Measurements from ENCODE around the gene HOXB4.

HOXB4 gene

DNA sequence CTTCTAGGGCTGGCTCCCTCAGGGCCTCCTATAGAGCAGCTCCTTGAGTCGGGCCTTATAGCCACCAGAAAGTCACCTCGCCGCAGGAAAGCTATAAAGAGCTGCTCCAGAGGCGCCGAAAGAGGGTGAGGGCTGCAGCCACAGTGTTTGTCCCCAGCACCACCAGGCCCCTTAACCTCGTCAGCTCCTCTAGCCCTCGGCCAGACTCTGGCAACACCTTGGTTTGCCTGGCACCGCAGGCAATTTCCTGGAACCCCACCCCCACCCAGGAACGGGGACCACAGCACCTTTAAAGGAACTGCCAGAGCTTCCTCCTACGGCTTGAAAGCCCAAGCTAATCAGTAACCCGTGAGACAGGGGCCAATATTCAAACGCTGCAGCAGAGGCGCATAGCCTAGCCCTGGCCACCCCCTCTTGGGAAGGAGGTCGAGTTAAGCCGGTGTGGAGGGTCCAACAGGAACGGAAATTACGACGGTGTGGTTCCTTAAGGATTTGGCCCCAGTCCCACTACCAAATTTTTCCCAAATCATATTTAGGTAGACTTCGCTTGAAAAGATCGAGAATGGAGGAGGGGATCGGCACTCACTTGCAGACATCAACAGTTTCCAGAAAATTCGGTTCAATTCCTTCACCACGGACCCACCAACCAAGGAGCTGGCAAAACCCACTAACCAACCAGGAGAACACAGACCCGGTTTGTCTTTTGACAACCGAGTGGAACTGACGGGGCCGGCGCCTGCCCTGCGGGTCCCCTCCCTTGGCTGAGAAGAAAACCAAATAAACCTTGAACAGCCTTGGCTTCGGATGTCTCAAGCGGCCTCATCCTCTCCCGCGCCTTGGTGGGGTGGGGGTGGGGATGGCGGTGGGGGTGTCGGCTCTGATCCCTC lies 23.6 kb upstream of the HOXB4 start:
- no peak for DNase-seq (ENCODE audit: low read depth in 1 of 2, low spot score in 1 of 2)

- DNase-seq (ENCODE audit: low read depth in 1 of 2, low spot score in 1 of 2): no peak
Measured at GRCh38 chr17:48601207-48601538, 23.0 kb upstream of the HOXB4 start.

GRCh38 chr17:48600244-48601098 lies 22.3 kb upstream of the HOXB4 start:
- no peak for DNase-seq (ENCODE audit: low read depth in 1 of 2, low spot score in 1 of 2)

DNA sequence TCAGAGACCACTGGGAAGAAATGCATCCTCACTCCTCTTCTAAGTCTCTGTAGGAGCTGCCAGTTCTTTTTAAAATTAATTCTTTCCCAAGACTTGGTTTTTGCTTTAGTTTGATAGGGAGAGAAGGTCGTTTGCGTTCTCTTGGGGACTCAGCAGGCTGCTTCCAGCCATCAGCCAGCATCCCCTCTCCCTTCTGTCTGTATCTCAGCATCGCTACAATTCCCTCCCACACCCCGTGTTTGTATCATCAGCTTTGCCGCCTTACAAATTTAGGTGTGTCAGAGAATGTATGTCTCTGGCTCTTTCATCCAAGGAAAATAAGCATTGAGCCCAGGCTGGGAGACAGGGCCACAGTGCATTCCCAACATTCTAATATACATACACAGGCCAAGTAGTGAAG lies 21.2 kb upstream of the HOXB4 start:
- DNase-seq (ENCODE audit: low read depth in 1 of 2, low spot score in 1 of 2): no peak

- DNase-seq (ENCODE audit: low read depth in 1 of 2, low spot score in 1 of 2): no peak
Measured at GRCh38 chr17:48598736-48599135, 20.6 kb upstream of the HOXB4 start.

GRCh38 chr17:48597778-48598631 lies 19.9 kb upstream of the HOXB4 start:
- DNase-seq (ENCODE audit: low read depth in 1 of 2, low spot score in 1 of 2): no peak

GRCh38 chr17:48597528-48597777 lies 19.3 kb upstream of the HOXB4 start:
- no peak for DNase-seq (ENCODE audit: low read depth in 1 of 2, low spot score in 1 of 2)

DNA sequence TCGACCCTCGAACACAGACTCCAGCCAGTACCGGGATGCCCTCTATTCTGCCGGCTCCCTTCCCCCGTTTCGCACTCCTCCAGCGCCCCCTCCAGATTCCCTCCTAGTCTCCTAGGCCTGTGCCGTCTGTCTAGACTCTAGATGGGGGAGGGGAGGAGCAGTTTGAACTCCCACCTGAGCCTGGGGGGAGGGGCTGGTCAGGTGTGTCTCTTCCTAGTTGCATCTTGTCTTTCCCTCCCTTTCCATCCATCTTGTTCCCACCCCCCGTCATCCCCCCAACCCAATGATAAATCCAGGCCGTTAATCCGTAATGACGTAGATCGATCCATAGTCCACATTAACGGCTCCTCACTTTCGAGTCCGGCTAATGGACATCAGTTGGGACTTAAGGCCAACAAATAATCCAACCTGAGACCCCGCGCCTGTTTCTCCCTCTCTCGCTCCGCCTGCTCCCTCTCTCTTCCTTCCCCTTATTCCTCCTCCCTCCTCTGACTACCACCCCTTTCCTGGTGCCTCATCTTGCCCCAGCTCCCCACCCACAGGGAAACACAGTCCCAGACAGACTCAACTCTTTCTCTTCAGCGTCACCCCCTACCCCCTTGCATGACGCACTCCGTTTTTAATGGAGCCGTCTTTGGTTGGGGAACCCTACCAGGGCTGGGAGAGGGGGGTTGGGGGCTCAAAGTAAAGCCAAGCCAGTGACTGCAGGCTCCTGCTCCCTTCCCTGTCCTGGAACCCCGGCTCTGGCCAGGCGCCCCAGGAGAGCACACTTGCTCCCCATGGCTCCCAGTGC lies 18.8 kb upstream of the HOXB4 start:
- DNase-seq (ENCODE audit: low read depth in 1 of 2, low spot score in 1 of 2): no peak

DNA sequence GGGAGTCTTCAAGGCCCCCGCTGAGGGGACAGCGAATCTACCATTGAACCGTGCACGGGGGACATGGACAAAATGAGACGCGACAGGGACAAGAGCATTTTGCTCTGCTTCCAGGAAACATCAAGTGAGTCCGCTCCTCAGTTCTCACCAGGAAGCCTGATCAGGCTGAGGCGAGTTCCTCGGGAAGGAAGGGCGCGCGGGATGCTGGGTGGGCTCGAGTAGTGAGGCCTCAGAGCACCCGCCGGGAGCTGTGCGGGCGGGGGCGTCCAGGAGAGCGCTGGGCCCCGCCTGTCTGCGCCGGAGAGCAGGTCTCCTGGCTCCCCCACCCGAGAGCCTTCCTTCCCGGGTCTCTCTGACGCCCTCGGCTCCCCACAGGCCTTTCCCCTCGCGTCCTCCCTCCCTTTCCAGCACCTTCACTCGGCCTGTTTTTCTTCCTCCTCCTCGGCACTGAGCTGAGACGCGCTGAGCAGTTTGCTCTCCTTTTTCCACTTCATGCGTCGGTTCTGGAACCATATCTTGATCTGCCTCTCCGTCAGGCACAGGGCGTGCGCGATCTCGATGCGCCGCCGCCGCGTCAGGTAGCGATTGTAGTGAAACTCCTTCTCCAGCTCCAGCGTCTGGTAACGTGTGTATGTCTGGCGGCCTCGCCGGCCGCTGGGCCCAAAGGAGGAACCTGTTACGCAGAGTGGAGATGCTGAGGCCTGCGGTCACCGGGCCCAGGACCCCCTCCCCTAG lies 18.0 kb upstream of the HOXB4 start:
- no peak for DNase-seq (ENCODE audit: low read depth in 1 of 2, low spot score in 1 of 2)

DNA sequence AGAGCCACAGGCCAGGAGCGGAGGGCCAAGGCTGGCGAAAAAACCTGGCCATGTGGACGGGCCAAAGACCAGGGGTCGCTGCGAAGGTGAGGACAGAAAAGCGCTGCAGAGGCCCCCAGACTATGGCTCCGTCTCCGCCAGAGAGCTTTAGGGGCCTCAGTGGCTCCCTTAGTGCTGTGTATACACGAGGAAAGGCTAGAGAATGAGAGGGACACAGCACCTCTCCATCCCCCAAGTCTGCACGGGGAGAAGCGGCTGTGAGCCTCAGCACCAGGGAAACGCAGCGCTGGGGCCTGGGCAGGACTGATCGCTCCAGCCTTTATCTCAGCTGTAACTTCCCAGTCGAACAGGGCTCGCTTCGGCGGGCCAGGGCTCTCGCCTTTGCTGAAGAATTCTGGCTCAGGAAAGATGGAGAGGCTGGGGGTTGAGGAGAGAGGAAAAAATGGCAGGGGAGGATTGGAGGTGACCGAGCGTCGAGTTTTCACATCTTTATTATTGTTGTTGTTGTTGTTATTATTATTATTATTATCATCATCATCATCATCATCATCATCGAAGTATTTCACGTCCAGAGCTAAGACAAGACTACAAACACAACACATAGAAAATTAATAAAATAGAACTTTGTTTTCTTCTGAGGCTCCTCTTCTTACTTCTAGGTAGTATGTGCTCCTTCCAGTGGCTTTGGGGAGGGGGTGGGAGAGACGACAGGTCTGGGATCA lies 17.3 kb upstream of the HOXB4 start:
- no peak for DNase-seq (ENCODE audit: low read depth in 1 of 2, low spot score in 1 of 2)

GRCh38 chr17:48594538-48595277 lies 16.6 kb upstream of the HOXB4 start:
- no peak for DNase-seq (ENCODE audit: low read depth in 1 of 2, low spot score in 1 of 2)

GRCh38 chr17:48593840-48594537 lies 15.8 kb upstream of the HOXB4 start:
- peak; percentile 70 for DNase-seq (ENCODE audit: low read depth in 1 of 2, low spot score in 1 of 2)

DNA sequence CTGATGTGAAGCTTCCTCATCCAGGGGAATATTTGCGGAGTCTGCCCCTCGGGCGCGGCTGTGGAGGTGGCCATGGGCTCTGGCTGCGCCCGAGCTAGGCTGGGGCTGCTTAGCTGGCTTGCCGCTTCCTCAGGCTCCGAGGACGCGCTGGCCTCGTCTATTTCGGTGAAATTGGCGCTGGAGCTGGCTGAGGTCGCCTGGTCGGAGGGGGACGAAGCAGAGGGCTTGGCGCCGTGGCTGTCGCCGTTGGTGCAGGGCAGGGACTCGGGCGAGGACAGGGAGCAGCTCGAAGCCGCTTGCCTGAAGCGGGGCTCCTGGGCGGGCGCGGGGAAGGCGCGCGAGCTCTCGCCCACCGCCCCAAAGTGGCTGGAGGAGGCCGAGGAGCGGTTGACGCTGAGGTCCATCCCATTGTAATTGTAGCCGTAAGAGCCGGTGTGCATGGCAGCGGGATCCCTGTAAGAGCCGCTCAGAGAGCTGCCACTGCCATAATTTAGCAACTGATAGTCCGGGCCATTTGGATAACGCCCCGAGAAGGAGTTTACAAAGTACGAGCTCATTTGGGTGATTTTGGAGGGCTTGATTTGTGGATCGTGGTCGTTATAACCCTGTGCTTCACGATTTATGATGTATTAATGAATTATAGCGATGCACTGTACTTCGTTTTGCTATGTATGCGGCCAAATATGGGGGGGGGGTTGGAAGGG lies 15.1 kb upstream of the HOXB4 start, which contains the start of gene HOXB5:
HOXB5 (minus strand) TSS at position 654 of the 704 bp plus-strand sequence; CDS start at position 557, 97 bp downstream.
- no peak for DNase-seq (ENCODE audit: low read depth in 1 of 2, low spot score in 1 of 2)

GRCh38 chr17:48592577-48592976 lies 14.4 kb upstream of the HOXB4 start:
- DNase-seq (ENCODE audit: low read depth in 1 of 2, low spot score in 1 of 2): no peak

GRCh38 chr17:48592057-48592514 lies 13.9 kb upstream of the HOXB4 start:
- DNase-seq (ENCODE audit: low read depth in 1 of 2, low spot score in 1 of 2): no peak

GRCh38 chr17:48591255-48592056 lies 13.3 kb upstream of the HOXB4 start:
- DNase-seq (ENCODE audit: low read depth in 1 of 2, low spot score in 1 of 2): no peak

Measured in activated CD4-positive, alpha-beta T cell treated with anti-CD3 and anti-CD28 coated beads, Interleukin-2, amount 50 U/mL, for 24 hours (primary cell).